ENCODE data around the gene NUTM2E.
"Not testable (repeated sequence)": the region's sequence is repeated elsewhere in the genome, so short reads cannot be mapped to it uniquely, and the experiment has no call there.

Gene NUTM2E, protein sequence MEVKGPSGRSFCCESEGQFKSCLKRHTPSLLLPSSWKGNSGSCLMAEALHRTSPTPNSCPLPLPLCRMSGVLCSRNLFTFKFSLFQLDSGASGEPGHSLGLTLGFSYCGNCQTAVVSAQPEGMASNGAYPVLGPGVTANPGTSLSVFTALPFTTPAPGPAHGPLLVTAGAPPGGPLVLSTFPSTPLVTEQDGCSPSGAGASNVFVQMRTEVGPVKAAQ (N-terminal part only)

DNA sequence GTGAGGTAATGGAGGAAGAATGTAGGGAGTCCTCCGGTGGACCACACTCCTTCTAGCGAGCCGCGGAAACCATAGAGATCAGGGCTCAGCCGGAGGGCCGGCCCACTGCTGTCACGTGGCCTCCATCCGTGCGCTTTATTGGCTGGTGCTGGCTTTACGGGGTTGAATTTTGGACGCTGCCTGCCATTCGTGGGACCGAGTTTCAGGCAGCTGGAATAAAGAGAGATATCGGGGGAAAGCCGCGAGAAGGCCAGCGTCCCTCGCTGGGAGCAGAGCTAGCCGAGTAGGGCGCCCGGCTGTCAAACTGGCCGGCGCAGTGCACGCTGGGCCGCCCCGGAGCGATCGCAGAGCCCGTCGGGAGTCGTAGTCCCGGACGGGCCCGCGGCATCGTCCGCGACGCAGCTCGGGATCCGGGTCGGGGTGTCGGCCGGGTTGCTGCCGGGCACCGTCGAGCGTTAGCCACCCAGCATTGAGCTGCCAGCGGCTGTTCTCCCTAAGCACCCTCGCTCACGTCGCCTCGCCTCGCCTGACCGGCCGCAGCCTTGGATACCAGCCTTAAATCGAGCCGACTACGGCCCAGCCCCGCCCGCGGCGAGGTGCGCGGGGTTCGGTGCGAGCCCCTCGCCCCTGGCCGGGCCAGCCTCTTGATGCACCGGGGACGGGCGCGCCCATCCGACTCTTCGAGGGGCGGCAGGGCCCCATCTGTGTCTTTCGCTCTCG, at the start of gene NUTM2E:
TSS of gene NUTM2E (plus strand) at position 244 of the 720 bp plus-strand sequence. CDS start 15,002 bp downstream, outside the sequence.
- not testable (repeated sequence) for TF ChIP-seq GATA3, GATA2 (IDR thresholded peaks at IDR 0.05; ENCODE audit: low read depth, low read length)
